Activated CD4-positive, alpha-beta T cell treated with anti-CD3 and anti-CD28 coated beads for 24 hours (primary cell): ENCODE results near the gene ZNF148.

Experiments used
- DNase-seq, 2 donors: peaks; one replicate each; pipeline ENCODE4 v3.0.0-alpha.2; 2020; ENCODE audit warnings: low read depth in 2 of 2

Gene ZNF148

GRCh38 chr3:125280668-125281361, 94.3 kb downstream of the ZNF148 start:
- DNase-seq = no peak

GRCh38 chr3:125278155-125278554, 97.0 kb downstream of the ZNF148 start:
- DNase-seq = no peak

- DNase-seq = no peak
Measured at GRCh38 chr3:125271127-125271526, 104.0 kb downstream of the ZNF148 start.

- DNase-seq = no peak
Measured at GRCh38 chr3:125267460-125267859, 107.7 kb downstream of the ZNF148 start.

GRCh38 chr3:125266971-125267370, 108.2 kb downstream of the ZNF148 start:
- no peak for DNase-seq

- DNase-seq = no peak
Measured at GRCh38 chr3:125262161-125262560, 113.0 kb downstream of the ZNF148 start.

- no peak for DNase-seq
Measured at GRCh38 chr3:125261031-125261430, 114.1 kb downstream of the ZNF148 start.

GRCh38 chr3:125260158-125260557, 115.0 kb downstream of the ZNF148 start:
- DNase-seq = no peak

GRCh38 chr3:125257536-125257935, 117.6 kb downstream of the ZNF148 start:
- no peak for DNase-seq

- DNase-seq = no peak
Measured at GRCh38 chr3:125256675-125257074, 118.5 kb downstream of the ZNF148 start.

GRCh38 chr3:125250973-125251372, 124.2 kb downstream of the ZNF148 start:
- DNase-seq = no peak

GRCh38 chr3:125246237-125246636, 128.9 kb downstream of the ZNF148 start:
- DNase-seq = no peak

- DNase-seq = no peak
Measured at GRCh38 chr3:125245521-125245920, 129.6 kb downstream of the ZNF148 start.

GRCh38 chr3:125240496-125240895, 134.6 kb downstream of the ZNF148 start:
- DNase-seq = no peak

GRCh38 chr3:125239266-125239665, 135.9 kb downstream of the ZNF148 start:
- DNase-seq = no peak

GRCh38 chr3:125238759-125239158, 136.4 kb downstream of the ZNF148 start:
- no peak for DNase-seq

GRCh38 chr3:125236331-125236903, 138.7 kb downstream of the ZNF148 start:
- DNase-seq = no peak

- DNase-seq = no peak
Measured at GRCh38 chr3:125234831-125235230, 140.3 kb downstream of the ZNF148 start.

GRCh38 chr3:125232401-125232800, 142.7 kb downstream of the ZNF148 start:
- no peak for DNase-seq

GRCh38 chr3:125231895-125232294, 143.2 kb downstream of the ZNF148 start:
- DNase-seq = no peak

GRCh38 chr3:125229707-125230106, 145.4 kb downstream of the ZNF148 start:
- no peak for DNase-seq

- no peak for DNase-seq
Measured at GRCh38 chr3:125229168-125229567, 146.0 kb downstream of the ZNF148 start.

- no peak for DNase-seq
Measured at GRCh38 chr3:125221831-125222230, 153.3 kb downstream of the ZNF148 start.
